Endothelial cell of umbilical vein (primary cell): ENCODE data around the gene MMP24. TPM values are rescaled to one million over a fixed set of nuclear protein-coding genes. Genes with fewer than 3 reads are reported as not detected.

Experiments
- BruUV-seq: library from RNA; stranded (reverse); fragments of 400-500 nt; replicated peaks from 2 replicates; lab custom pipeline; 2021; lab: Mats Ljungman, UMichigan
- CTCF ChIA-PET: fragments of 300-600, 350-600 bp; sonication (Branson Sonifier 250); formaldehyde crosslinking; loops from one replicate; lab custom pipeline; 2021; ENCODE audit warnings: antibody characterized with exemption, inconsistent platforms; lab: Charles Lee
- POLR2A ChIA-PET: fragments of 300-600, 350-600 bp; sonication (Branson Sonifier 250); formaldehyde crosslinking; loops from one replicate; lab custom pipeline; 2021; ENCODE audit warnings: antibody characterized with exemption, inconsistent platforms; lab: Charles Lee
- DNase-seq: peaks from one replicate; pipeline ENCODE4 v3.0.0-alpha.2; 2011; ENCODE audit warnings: low read depth, low spot score
- FAIRE-seq: peaks from 2 replicates; lab custom pipeline; 2011; peaks lifted over from hg19 to GRCh38; lab: Jason Lieb, UNC
- H2AFZ ChIP-seq: 2 replicates; pipeline ENCODE4 v1.6.0; 2012; ENCODE audit warnings: low read depth, low read length, control low read depth, inconsistent platforms
- H3K27ac ChIP-seq: 2 replicates; pipeline ENCODE4 v1.5.1; 2011; ENCODE audit warnings: low read depth, mild to moderate bottlenecking, control low read depth, low read length, moderate library complexity; ENCODE audit not compliant: insufficient read depth
- H3K27me3 ChIP-seq, 2 experiments: 2 replicates each; pipeline versions ENCODE4 v1.6.0 to v1.6.1; 2011; ENCODE audit warnings: low read length in 2 of 2, mixed read lengths in 1 of 2; ENCODE audit not compliant: control insufficient read depth in 2 of 2, insufficient read depth in 2 of 2
- H3K36me3 ChIP-seq, 2 experiments: 2 replicates in 1 of 2; 3 replicates in 1 of 2; pipeline ENCODE4 v1.5.1; 2011; ENCODE audit warnings: low read length in 2 of 2, mild to moderate bottlenecking in 1 of 2, moderate library complexity in 1 of 2; ENCODE audit not compliant: control insufficient read depth in 2 of 2, insufficient read depth in 2 of 2; ENCODE audit errors: extremely low read depth in 1 of 2
- H3K4me1 ChIP-seq: 3 replicates; pipeline ENCODE4 v1.5.1; 2011; ENCODE audit warnings: mild to moderate bottlenecking, low read length; ENCODE audit not compliant: control insufficient read depth, insufficient read depth; ENCODE audit errors: extremely low read depth
- H3K4me2 ChIP-seq: 2 replicates; pipeline ENCODE4 v1.6.1; 2011; ENCODE audit warnings: low read length, control low read depth, mixed read lengths; ENCODE audit not compliant: insufficient read depth
- H3K4me3 ChIP-seq, 3 experiments: fragments of 200-600 bp in 1 of 3; sonication (generic), shearing (Covaris generic) in 1 of 3; replicated peaks in 1 of 3; 2 replicates each; pipeline ENCODE4 v1.5.1; 2011 to 2016; ENCODE audit warnings: control low read depth in 3 of 3, low read length in 3 of 3, mild to moderate bottlenecking in 2 of 3, inconsistent platforms in 1 of 3, low read depth in 1 of 3, moderate library complexity in 1 of 3; ENCODE audit not compliant: insufficient read depth in 1 of 3
- H3K79me2 ChIP-seq: 2 replicates; pipeline ENCODE4 v1.6.0; 2012; ENCODE audit warnings: low read length, inconsistent platforms; ENCODE audit not compliant: control insufficient read depth, insufficient read depth
- H3K9ac ChIP-seq: replicated peaks from 2 replicates; pipeline ENCODE3; 2011; ENCODE audit warnings: low read length, control low read depth; ENCODE audit not compliant: insufficient read depth; ENCODE audit errors: extremely low read depth
- H3K9me1 ChIP-seq: replicated peaks from 3 replicates; pipeline ENCODE4 v1.6.0; 2011; ENCODE audit warnings: mild to moderate bottlenecking, low read length; ENCODE audit not compliant: control insufficient read depth, insufficient read depth; ENCODE audit errors: extremely low read depth
- H3K9me3 ChIP-seq: replicated peaks from 2 replicates; pipeline ENCODE4 v1.5.1; 2012; ENCODE audit warnings: low read length, inconsistent platforms; ENCODE audit not compliant: control insufficient read depth, insufficient read depth
- H4K20me1 ChIP-seq: replicated peaks from 2 replicates; pipeline ENCODE3; 2011; ENCODE audit warnings: mild to moderate bottlenecking, low read length; ENCODE audit not compliant: control insufficient read depth, insufficient read depth; ENCODE audit errors: extremely low read depth
- EZH2 ChIP-seq: IDR thresholded peaks from 2 replicates; pipeline ENCODE4 v1.6.1; 2012; ENCODE audit warnings: borderline replicate concordance, low read depth, mild to moderate bottlenecking, moderate library complexity, low read length, inconsistent platforms; ENCODE audit not compliant: severe bottlenecking
- FOS ChIP-seq: IDR thresholded peaks from 2 replicates; pipeline ENCODE4 v1.6.1; 2011; ENCODE audit warnings: mild to moderate bottlenecking, low read length, moderate library complexity, borderline replicate concordance; ENCODE audit not compliant: insufficient read depth
- GATA2 ChIP-seq: IDR thresholded peaks from 2 replicates; pipeline ENCODE4 v1.7.0; 2011; ENCODE audit warnings: low read depth, mild to moderate bottlenecking, moderate library complexity, mixed read lengths, low read length; ENCODE audit not compliant: insufficient read length, insufficient read depth
- JUN ChIP-seq: IDR thresholded peaks from 2 replicates; pipeline ENCODE4 v1.6.1; 2011; ENCODE audit warnings: borderline replicate concordance, low read depth; ENCODE audit not compliant: insufficient read length, insufficient read depth
- MYC ChIP-seq: IDR thresholded peaks from one replicate; pipeline ENCODE4 v1.6.1; 2011; ENCODE audit warnings: mild to moderate bottlenecking, low read depth, low read length
- POLR2A ChIP-seq: IDR thresholded peaks from 2 replicates; pipeline ENCODE4 v1.6.1; 2012; ENCODE audit warnings: low read depth, mild to moderate bottlenecking, control low read depth, low read length
- POLR2AphosphoS5 ChIP-seq: IDR thresholded peaks from 2 replicates; pipeline ENCODE4 v1.6.1; 2012; ENCODE audit warnings: low read depth, mild to moderate bottlenecking, control low read depth, low read length, moderate library complexity; ENCODE audit not compliant: insufficient read depth
- dilution Hi-C: fragments of 300-500 bp; cut with MboI; formaldehyde crosslinking; loops from one replicate; pipeline ENCODE4 v1.15.0; 2019; ENCODE audit warnings: low sequenced_read_pairs; ENCODE audit not compliant: extremely low pct_ligation_motif_present
- intact Hi-C: fragments of 100-400 bp; cut with micrococcal nuclease; formaldehyde crosslinking; loops from one replicate; pipeline ENCODE4 v1.10.0; 2022
- polyA plus RNA-seq, 4 experiments: library from polyadenylated mRNA; depleted of rRNA in 3 of 4; stranded (reverse) in 3 of 4; unstranded in 1 of 4; fragments of >200 nt; gene quantifications; 2 replicates each; pipeline versions ENCODE4 v1.2.1 to v1.2.3, GENCODE V29; 2011 to 2012; ENCODE audit warnings: missing spikeins in 1 of 4
- total RNA-seq: library from RNA; stranded (reverse); gene quantifications from 2 replicates; pipeline ENCODE4 v1.2.3, GENCODE V29; 2021
- TF ChIP-seq, protein P1 (sequence below), 2 donors: IDR thresholded peaks; 1 replicate in 1 of 2; 2 replicates in 1 of 2; pipeline ENCODE4 v1.5.1; 2011; ENCODE audit warnings: low read length in 2 of 2, mild to moderate bottlenecking in 2 of 2, moderate library complexity in 2 of 2, control low read depth in 1 of 2, inconsistent platforms in 1 of 2, low read depth in 1 of 2; ENCODE audit not compliant: insufficient read depth in 1 of 2; ENCODE audit errors: extremely low read depth in 1 of 2
- TF ChIP-seq, protein P2 (sequence below): IDR thresholded peaks from 2 replicates; pipeline ENCODE4 v1.6.1; 2011; ENCODE audit not compliant: insufficient read depth, insufficient read length

The MMP24 gene
- total and polyA plus RNA-seq, 2 donors (not counting 3 experiments of a cell fraction or from before 2014, with no cell fraction given), result 0.27 to 0.54 TPM

DNA sequence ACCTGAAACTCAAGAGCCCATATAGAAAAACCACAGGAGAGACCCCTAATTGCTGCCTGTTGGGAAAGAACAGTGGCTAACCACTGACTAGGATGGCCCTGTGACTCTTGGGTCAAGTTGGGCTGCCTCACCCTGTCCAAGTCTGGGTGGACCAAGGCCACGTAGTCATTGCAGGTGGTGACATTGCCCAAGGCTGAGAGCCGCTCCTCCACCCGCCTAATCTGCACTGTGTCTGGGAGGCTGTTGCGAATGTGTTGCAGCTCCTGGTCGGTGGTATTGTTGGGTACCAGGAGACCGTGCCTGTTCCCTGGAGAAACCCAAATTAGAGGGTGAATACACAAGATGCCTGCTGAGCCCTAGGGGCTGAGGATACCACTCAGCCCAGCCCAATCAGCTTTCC lies 54.0 kb downstream of the MMP24 start:
- no peak for DNase-seq
- Histone ChIP-seq H3K4me3 (no peak overlapping the region), H2AFZ (no peak overlapping the region), H3K27me3 (no peaks in the 10 kb centered on the region), H3K4me1 (peaks cover 19% of the 10 kb centered on the region), H3K4me2 (no peak overlapping the region), H4K20me1 (no peaks in the 10 kb centered on the region), H3K79me2 (peaks cover 43% of the 10 kb centered on the region), H3K36me3 (peaks cover 18 to 25% of the 10 kb centered on the region in 2 experiments), H3K9me3 (no peaks in the 10 kb centered on the region), H3K9ac (no peak overlapping the region), H3K9me1 (no peaks in the 10 kb centered on the region), H3K27ac (no peak overlapping the region)
- TF ChIP-seq, protein P1, sequence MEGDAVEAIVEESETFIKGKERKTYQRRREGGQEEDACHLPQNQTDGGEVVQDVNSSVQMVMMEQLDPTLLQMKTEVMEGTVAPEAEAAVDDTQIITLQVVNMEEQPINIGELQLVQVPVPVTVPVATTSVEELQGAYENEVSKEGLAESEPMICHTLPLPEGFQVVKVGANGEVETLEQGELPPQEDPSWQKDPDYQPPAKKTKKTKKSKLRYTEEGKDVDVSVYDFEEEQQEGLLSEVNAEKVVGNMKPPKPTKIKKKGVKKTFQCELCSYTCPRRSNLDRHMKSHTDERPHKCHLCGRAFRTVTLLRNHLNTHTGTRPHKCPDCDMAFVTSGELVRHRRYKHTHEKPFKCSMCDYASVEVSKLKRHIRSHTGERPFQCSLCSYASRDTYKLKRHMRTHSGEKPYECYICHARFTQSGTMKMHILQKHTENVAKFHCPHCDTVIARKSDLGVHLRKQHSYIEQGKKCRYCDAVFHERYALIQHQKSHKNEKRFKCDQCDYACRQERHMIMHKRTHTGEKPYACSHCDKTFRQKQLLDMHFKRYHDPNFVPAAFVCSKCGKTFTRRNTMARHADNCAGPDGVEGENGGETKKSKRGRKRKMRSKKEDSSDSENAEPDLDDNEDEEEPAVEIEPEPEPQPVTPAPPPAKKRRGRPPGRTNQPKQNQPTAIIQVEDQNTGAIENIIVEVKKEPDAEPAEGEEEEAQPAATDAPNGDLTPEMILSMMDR (IDR thresholded peaks at IDR 0.05; ENCODE audit: extremely low read depth in 1 of 2, insufficient read depth in 1 of 2, low read depth in 1 of 2, low read length in 2 of 2), result no peak
- no peak for TF ChIP-seq POLR2A
- no peak for TF ChIP-seq FOS
- no peak for TF ChIP-seq GATA2
- TF ChIP-seq, protein P2, sequence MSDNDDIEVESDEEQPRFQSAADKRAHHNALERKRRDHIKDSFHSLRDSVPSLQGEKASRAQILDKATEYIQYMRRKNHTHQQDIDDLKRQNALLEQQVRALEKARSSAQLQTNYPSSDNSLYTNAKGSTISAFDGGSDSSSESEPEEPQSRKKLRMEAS, result no peak
- TF ChIP-seq MYC, result no peak
- no peak for TF ChIP-seq EZH2
- no peak for TF ChIP-seq JUN
- no peak for TF ChIP-seq POLR2AphosphoS5
- CTCF ChIA-PET, result interaction anchor here (1.0 to 1.3 kb wide), 2 partner anchors 134 to 167 kb away, joined by 3 read pairs; no protein-coding TSS in a partner anchor
- POLR2A ChIA-PET, result no interaction called here
- dilution Hi-C loops (no loop called here), intact Hi-C loops (no loop called here)
- no peak for FAIRE-seq
- BruUV-seq, result no TSS peak
